SK-N-MC (cell line): ENCODE data around the gene MSANTD3.

ENCODE experiments used
- EZH2 ChIP-seq: fragments of 200-600 bp; sonication (generic); IDR thresholded peaks from one replicate; pipeline ENCODE4 v1.6.1; 2017; ENCODE audit warnings: antibody characterized with exemption
- POLR2AphosphoS5 ChIP-seq: IDR thresholded peaks from 2 replicates; pipeline ENCODE4 v1.6.1; 2012; ENCODE audit warnings: mild to moderate bottlenecking, low read depth, low read length, borderline replicate concordance

DNA sequence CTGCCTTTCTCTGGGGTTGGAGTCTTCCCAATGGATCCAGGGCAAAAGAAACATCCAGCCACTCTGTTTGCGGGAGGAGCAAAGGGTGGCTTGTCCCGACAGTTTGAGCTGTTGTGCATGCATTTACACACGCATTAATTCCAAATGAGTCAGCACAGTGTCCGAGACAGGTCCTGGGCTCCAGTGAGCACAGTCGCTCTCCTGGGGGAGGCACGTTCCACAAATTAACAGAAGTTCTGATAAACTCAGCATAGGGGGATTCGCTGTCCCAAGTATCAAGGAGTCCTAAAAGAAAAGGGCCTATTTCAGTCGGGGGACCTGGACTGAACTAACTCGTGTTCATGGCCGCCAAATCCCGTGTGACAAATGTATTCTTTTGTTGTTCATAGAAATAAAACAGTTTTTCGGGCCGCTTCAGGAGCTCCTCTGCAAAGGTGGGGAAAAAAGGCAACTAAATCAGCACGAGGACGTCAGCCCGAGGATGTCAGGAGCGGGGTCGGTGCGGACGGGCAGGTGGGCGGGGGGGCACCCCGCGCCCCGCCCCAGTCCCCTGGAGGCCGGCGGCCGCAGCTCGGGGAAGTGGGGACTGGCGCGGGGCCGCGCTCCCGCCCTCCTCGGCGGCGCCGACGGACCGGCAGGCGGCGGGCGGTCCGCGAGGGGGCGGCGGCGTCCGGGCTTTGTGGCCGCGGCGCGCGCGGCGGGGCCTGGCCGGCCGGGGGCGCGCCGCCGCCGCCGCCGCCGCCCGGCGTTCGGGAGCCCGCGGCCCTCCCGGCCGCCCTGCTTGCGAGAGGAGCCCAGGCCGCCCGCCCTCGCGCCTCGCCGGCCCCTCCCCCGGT lies at the start of gene MSANTD3:
- TF ChIP-seq EZH2 (no peak), POLR2AphosphoS5 (peak; percentile 76)
